H4 (cell line): Measurements from ENCODE around the gene OXTR. TPM values are rescaled to one million over a fixed set of nuclear protein-coding genes. Genes with fewer than 3 reads are reported as not detected.
A peak's percentile ranks its signal among the peaks of the same experiment; 100 is the strongest.

Experiments used
- DNase-seq: peaks from one replicate; pipeline ENCODE4 v3.0.0-alpha.2; 2015; ENCODE audit warnings: low spot score
- total RNA-seq: library from RNA; depleted of rRNA; stranded (reverse); fragments of >200 nt; shearing (Covaris generic); gene quantifications from 2 replicates; pipeline ENCODE4 v1.2.3, GENCODE V29; 2014; rRNA removed

OXTR gene
- 0.12 and 0.27 TPM in 2 replicates for total RNA-seq

GRCh38 chr3:8769088-8769822 lies at the start of gene OXTR:
TSS of gene OXTR (minus strand) at chr3:8769613. CDS start at chr3:8768187, 1,426 bp downstream.
- peak; percentile 39 for DNase-seq

- no peak for DNase-seq
Measured at GRCh38 chr3:8817486-8817885, 48.1 kb upstream of the OXTR start.

GRCh38 chr3:8816106-8816505 lies 46.7 kb upstream of the OXTR start:
- no peak for DNase-seq

- DNase-seq, result no peak
Measured at GRCh38 chr3:8813411-8813810, 44.0 kb upstream of the OXTR start.

- no peak for DNase-seq
Measured at GRCh38 chr3:8810561-8810960, 41.1 kb upstream of the OXTR start.

- no peak for DNase-seq
Measured at GRCh38 chr3:8805774-8806173, 36.4 kb upstream of the OXTR start.

GRCh38 chr3:8802256-8802655 lies 32.8 kb upstream of the OXTR start:
- DNase-seq, result no peak

GRCh38 chr3:8800016-8800415 lies 30.6 kb upstream of the OXTR start:
- no peak for DNase-seq

- no peak for DNase-seq
Measured at GRCh38 chr3:8794247-8794646, 24.8 kb upstream of the OXTR start.

GRCh38 chr3:8793242-8793641 lies 23.8 kb upstream of the OXTR start:
- DNase-seq, result no peak

GRCh38 chr3:8790529-8790928 lies 21.1 kb upstream of the OXTR start:
- no peak for DNase-seq

- no peak for DNase-seq
Measured at GRCh38 chr3:8784676-8785435, 15.4 kb upstream of the OXTR start.

- no peak for DNase-seq
Measured at GRCh38 chr3:8780279-8780678, 10.9 kb upstream of the OXTR start.

- DNase-seq, result no peak
Measured at GRCh38 chr3:8778475-8778874, 9.1 kb upstream of the OXTR start.

GRCh38 chr3:8777978-8778267 lies 8.5 kb upstream of the OXTR start:
- no peak for DNase-seq

- no peak for DNase-seq
Measured at GRCh38 chr3:8777201-8777977, 8.0 kb upstream of the OXTR start.

GRCh38 chr3:8776406-8776805 lies 7.0 kb upstream of the OXTR start:
- no peak for DNase-seq

GRCh38 chr3:8775602-8776001 lies 6.2 kb upstream of the OXTR start:
- DNase-seq, result no peak

- DNase-seq, result no peak
Measured at GRCh38 chr3:8775181-8775580, 5.8 kb upstream of the OXTR start.

GRCh38 chr3:8773941-8774542 lies 4.6 kb upstream of the OXTR start:
- no peak for DNase-seq

- no peak for DNase-seq
Measured at GRCh38 chr3:8768364-8769087, 887 bp downstream of the OXTR start.
